Endothelial cell of umbilical vein (primary cell): ENCODE data around the gene FSIP1. TPM values are rescaled to one million over a fixed set of nuclear protein-coding genes. Genes with fewer than 3 reads are reported as not detected.

Source experiments
- BruUV-seq: library from RNA; stranded (reverse); fragments of 400-500 nt; replicated peaks from 2 replicates; lab custom pipeline; 2021; lab: Mats Ljungman, UMichigan
- CTCF ChIA-PET: fragments of 300-600, 350-600 bp; sonication (Branson Sonifier 250); formaldehyde crosslinking; loops from one replicate; lab custom pipeline; 2021; ENCODE audit warnings: antibody characterized with exemption, inconsistent platforms; lab: Charles Lee
- POLR2A ChIA-PET: fragments of 300-600, 350-600 bp; sonication (Branson Sonifier 250); formaldehyde crosslinking; loops from one replicate; lab custom pipeline; 2021; ENCODE audit warnings: antibody characterized with exemption, inconsistent platforms; lab: Charles Lee
- DNase-seq: peaks from one replicate; pipeline ENCODE4 v3.0.0-alpha.2; 2011; ENCODE audit warnings: low read depth, low spot score
- FAIRE-seq: peaks from 2 replicates; lab custom pipeline; 2011; peaks lifted over from hg19 to GRCh38; lab: Jason Lieb, UNC
- H2AFZ ChIP-seq: 2 replicates; pipeline ENCODE4 v1.6.0; 2012; ENCODE audit warnings: low read depth, low read length, control low read depth, inconsistent platforms
- H3K27ac ChIP-seq: 2 replicates; pipeline ENCODE4 v1.5.1; 2011; ENCODE audit warnings: low read depth, mild to moderate bottlenecking, control low read depth, low read length, moderate library complexity; ENCODE audit not compliant: insufficient read depth
- H3K27me3 ChIP-seq, 2 experiments: 2 replicates each; pipeline versions ENCODE4 v1.6.0 to v1.6.1; 2011; ENCODE audit warnings: low read length in 2 of 2, mixed read lengths in 1 of 2; ENCODE audit not compliant: control insufficient read depth in 2 of 2, insufficient read depth in 2 of 2
- H3K36me3 ChIP-seq, 2 experiments: 2 replicates in 1 of 2; 3 replicates in 1 of 2; pipeline ENCODE4 v1.5.1; 2011; ENCODE audit warnings: low read length in 2 of 2, mild to moderate bottlenecking in 1 of 2, moderate library complexity in 1 of 2; ENCODE audit not compliant: control insufficient read depth in 2 of 2, insufficient read depth in 2 of 2; ENCODE audit errors: extremely low read depth in 1 of 2
- H3K4me1 ChIP-seq: 3 replicates; pipeline ENCODE4 v1.5.1; 2011; ENCODE audit warnings: mild to moderate bottlenecking, low read length; ENCODE audit not compliant: control insufficient read depth, insufficient read depth; ENCODE audit errors: extremely low read depth
- H3K4me2 ChIP-seq: 2 replicates; pipeline ENCODE4 v1.6.1; 2011; ENCODE audit warnings: low read length, control low read depth, mixed read lengths; ENCODE audit not compliant: insufficient read depth
- H3K4me3 ChIP-seq, 3 experiments: fragments of 200-600 bp in 1 of 3; sonication (generic), shearing (Covaris generic) in 1 of 3; replicated peaks in 1 of 3; 2 replicates each; pipeline ENCODE4 v1.5.1; 2011 to 2016; ENCODE audit warnings: control low read depth in 3 of 3, low read length in 3 of 3, mild to moderate bottlenecking in 2 of 3, inconsistent platforms in 1 of 3, low read depth in 1 of 3, moderate library complexity in 1 of 3; ENCODE audit not compliant: insufficient read depth in 1 of 3
- H3K79me2 ChIP-seq: 2 replicates; pipeline ENCODE4 v1.6.0; 2012; ENCODE audit warnings: low read length, inconsistent platforms; ENCODE audit not compliant: control insufficient read depth, insufficient read depth
- H3K9ac ChIP-seq: replicated peaks from 2 replicates; pipeline ENCODE3; 2011; ENCODE audit warnings: low read length, control low read depth; ENCODE audit not compliant: insufficient read depth; ENCODE audit errors: extremely low read depth
- H3K9me1 ChIP-seq: replicated peaks from 3 replicates; pipeline ENCODE4 v1.6.0; 2011; ENCODE audit warnings: mild to moderate bottlenecking, low read length; ENCODE audit not compliant: control insufficient read depth, insufficient read depth; ENCODE audit errors: extremely low read depth
- H3K9me3 ChIP-seq: replicated peaks from 2 replicates; pipeline ENCODE4 v1.5.1; 2012; ENCODE audit warnings: low read length, inconsistent platforms; ENCODE audit not compliant: control insufficient read depth, insufficient read depth
- H4K20me1 ChIP-seq: replicated peaks from 2 replicates; pipeline ENCODE3; 2011; ENCODE audit warnings: mild to moderate bottlenecking, low read length; ENCODE audit not compliant: control insufficient read depth, insufficient read depth; ENCODE audit errors: extremely low read depth
- EZH2 ChIP-seq: IDR thresholded peaks from 2 replicates; pipeline ENCODE4 v1.6.1; 2012; ENCODE audit warnings: borderline replicate concordance, low read depth, mild to moderate bottlenecking, moderate library complexity, low read length, inconsistent platforms; ENCODE audit not compliant: severe bottlenecking
- FOS ChIP-seq: IDR thresholded peaks from 2 replicates; pipeline ENCODE4 v1.6.1; 2011; ENCODE audit warnings: mild to moderate bottlenecking, low read length, moderate library complexity, borderline replicate concordance; ENCODE audit not compliant: insufficient read depth
- GATA2 ChIP-seq: IDR thresholded peaks from 2 replicates; pipeline ENCODE4 v1.7.0; 2011; ENCODE audit warnings: low read depth, mild to moderate bottlenecking, moderate library complexity, mixed read lengths, low read length; ENCODE audit not compliant: insufficient read length, insufficient read depth
- JUN ChIP-seq: IDR thresholded peaks from 2 replicates; pipeline ENCODE4 v1.6.1; 2011; ENCODE audit warnings: borderline replicate concordance, low read depth; ENCODE audit not compliant: insufficient read length, insufficient read depth
- MYC ChIP-seq: IDR thresholded peaks from one replicate; pipeline ENCODE4 v1.6.1; 2011; ENCODE audit warnings: mild to moderate bottlenecking, low read depth, low read length
- POLR2A ChIP-seq: IDR thresholded peaks from 2 replicates; pipeline ENCODE4 v1.6.1; 2012; ENCODE audit warnings: low read depth, mild to moderate bottlenecking, control low read depth, low read length
- POLR2AphosphoS5 ChIP-seq: IDR thresholded peaks from 2 replicates; pipeline ENCODE4 v1.6.1; 2012; ENCODE audit warnings: low read depth, mild to moderate bottlenecking, control low read depth, low read length, moderate library complexity; ENCODE audit not compliant: insufficient read depth
- dilution Hi-C: fragments of 300-500 bp; cut with MboI; formaldehyde crosslinking; loops from one replicate; pipeline ENCODE4 v1.15.0; 2019; ENCODE audit warnings: low sequenced_read_pairs; ENCODE audit not compliant: extremely low pct_ligation_motif_present
- intact Hi-C: fragments of 100-400 bp; cut with micrococcal nuclease; formaldehyde crosslinking; loops from one replicate; pipeline ENCODE4 v1.10.0; 2022
- polyA plus RNA-seq, 4 experiments: library from polyadenylated mRNA; depleted of rRNA in 3 of 4; stranded (reverse) in 3 of 4; unstranded in 1 of 4; fragments of >200 nt; gene quantifications; 2 replicates each; pipeline versions ENCODE4 v1.2.1 to v1.2.3, GENCODE V29; 2011 to 2012; ENCODE audit warnings: missing spikeins in 1 of 4
- total RNA-seq: library from RNA; stranded (reverse); gene quantifications from 2 replicates; pipeline ENCODE4 v1.2.3, GENCODE V29; 2021
- TF ChIP-seq, protein P1 (sequence below), 2 donors: IDR thresholded peaks; 1 replicate in 1 of 2; 2 replicates in 1 of 2; pipeline ENCODE4 v1.5.1; 2011; ENCODE audit warnings: low read length in 2 of 2, mild to moderate bottlenecking in 2 of 2, moderate library complexity in 2 of 2, control low read depth in 1 of 2, inconsistent platforms in 1 of 2, low read depth in 1 of 2; ENCODE audit not compliant: insufficient read depth in 1 of 2; ENCODE audit errors: extremely low read depth in 1 of 2
- TF ChIP-seq, protein P2 (sequence below): IDR thresholded peaks from 2 replicates; pipeline ENCODE4 v1.6.1; 2011; ENCODE audit not compliant: insufficient read depth, insufficient read length

The FSIP1 gene
- total and polyA plus RNA-seq, 2 donors (not counting 3 experiments of a cell fraction or from before 2014, with no cell fraction given): 0.23 to 1.1 TPM

DNA sequence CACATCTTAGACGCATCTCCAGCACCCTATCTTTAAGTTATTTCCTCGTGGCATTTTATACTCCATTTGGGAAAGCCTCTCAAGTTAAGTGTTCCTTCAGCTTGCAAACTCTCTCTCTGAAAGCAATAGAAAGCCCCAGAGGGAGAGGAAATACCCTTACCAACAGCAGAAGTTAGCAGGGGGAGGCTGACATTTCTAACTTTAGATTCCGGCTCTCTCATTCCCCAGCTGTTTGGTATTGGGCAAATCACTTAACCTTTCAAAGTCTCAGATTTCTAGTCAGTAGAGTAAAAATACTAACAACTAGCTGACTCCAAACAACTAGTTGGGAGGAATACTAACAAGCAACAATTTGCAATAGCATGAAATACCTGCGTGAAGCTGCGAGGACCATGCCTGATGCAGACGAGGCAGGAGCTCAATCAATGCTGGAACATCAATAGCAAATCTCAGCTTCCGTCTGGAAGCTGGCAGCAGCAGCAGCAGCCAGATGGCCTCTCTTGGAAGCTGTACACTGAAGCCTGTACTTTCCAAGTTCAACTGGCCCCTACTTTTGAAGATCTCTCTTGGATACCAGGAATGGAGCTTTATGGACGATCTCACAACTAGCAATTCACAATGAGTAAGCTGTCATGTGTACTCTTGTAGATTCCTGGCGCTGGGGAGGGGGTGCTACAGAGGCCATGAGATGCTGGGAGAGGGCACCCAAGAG, 153.9 kb downstream of the FSIP1 start:
- DNase-seq (peak; percentile 17), FAIRE-seq (no peak)
- Histone ChIP-seq H3K27me3 (no peaks in the 10 kb centered on the region), H3K79me2 (no peaks in the 10 kb centered on the region), H3K9me1 (no peaks in the 10 kb centered on the region), H4K20me1 (no peaks in the 10 kb centered on the region), H3K4me1 (peaks cover 48% of the 10 kb centered on the region), H3K4me3 (no peak overlapping the region), H3K9ac (no peak overlapping the region), H2AFZ (no peak overlapping the region), H3K4me2 (no peak overlapping the region), H3K36me3 (no peaks in the 10 kb centered on the region), H3K9me3 (no peaks in the 10 kb centered on the region), H3K27ac (peak overlapping the region; percentile 61)
- dilution Hi-C loops: no loop called here
- CTCF ChIA-PET: interaction anchor here (0.5 to 5.8 kb wide), 9 partner anchors 12 to 128 kb away, joined by 3 to 63 read pairs (median 5); no protein-coding TSS in a partner anchor
- intact Hi-C loops: loop anchor here (2.0 to 10.0 kb wide), 4 partner anchors 14 to 296 kb away; partner anchors contain the start of gene GPR176
- POLR2A ChIA-PET: no interaction called here
- BruUV-seq: no TSS peak
- no peak for TF ChIP-seq MYC
- TF ChIP-seq POLR2AphosphoS5: no peak
- TF ChIP-seq, protein P1, sequence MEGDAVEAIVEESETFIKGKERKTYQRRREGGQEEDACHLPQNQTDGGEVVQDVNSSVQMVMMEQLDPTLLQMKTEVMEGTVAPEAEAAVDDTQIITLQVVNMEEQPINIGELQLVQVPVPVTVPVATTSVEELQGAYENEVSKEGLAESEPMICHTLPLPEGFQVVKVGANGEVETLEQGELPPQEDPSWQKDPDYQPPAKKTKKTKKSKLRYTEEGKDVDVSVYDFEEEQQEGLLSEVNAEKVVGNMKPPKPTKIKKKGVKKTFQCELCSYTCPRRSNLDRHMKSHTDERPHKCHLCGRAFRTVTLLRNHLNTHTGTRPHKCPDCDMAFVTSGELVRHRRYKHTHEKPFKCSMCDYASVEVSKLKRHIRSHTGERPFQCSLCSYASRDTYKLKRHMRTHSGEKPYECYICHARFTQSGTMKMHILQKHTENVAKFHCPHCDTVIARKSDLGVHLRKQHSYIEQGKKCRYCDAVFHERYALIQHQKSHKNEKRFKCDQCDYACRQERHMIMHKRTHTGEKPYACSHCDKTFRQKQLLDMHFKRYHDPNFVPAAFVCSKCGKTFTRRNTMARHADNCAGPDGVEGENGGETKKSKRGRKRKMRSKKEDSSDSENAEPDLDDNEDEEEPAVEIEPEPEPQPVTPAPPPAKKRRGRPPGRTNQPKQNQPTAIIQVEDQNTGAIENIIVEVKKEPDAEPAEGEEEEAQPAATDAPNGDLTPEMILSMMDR (IDR thresholded peaks at IDR 0.05; ENCODE audit: extremely low read depth in 1 of 2, insufficient read depth in 1 of 2, low read depth in 1 of 2, low read length in 2 of 2): no peak
- TF ChIP-seq POLR2A: no peak
- no peak for TF ChIP-seq JUN
- TF ChIP-seq GATA2: no peak
- no peak for TF ChIP-seq EZH2
- TF ChIP-seq FOS: no peak
- TF ChIP-seq, protein P2, sequence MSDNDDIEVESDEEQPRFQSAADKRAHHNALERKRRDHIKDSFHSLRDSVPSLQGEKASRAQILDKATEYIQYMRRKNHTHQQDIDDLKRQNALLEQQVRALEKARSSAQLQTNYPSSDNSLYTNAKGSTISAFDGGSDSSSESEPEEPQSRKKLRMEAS: no peak
